PC-3 (cell line): Measurements from ENCODE around the gene NHS.

Experiments
- CTCF ChIP-seq: fragments of 300-600 bp; sonication (generic); conservative IDR thresholded peaks from 2 replicates; pipeline ENCODE4 v1.5.1; 2017; ENCODE audit warnings: antibody characterized with exemption, low read depth, mild to moderate bottlenecking, low read length
- EZH2 ChIP-seq: fragments of 300-600 bp; sonication (generic); IDR thresholded peaks from one replicate; pipeline ENCODE4 v1.6.1; 2017; ENCODE audit warnings: antibody characterized with exemption, mild to moderate bottlenecking, low read length; ENCODE audit not compliant: unreplicated experiment

- no peak for TF ChIP-seq EZH2
- TF ChIP-seq CTCF: no peak
Observed at GRCh38 chrX:17414839-17415238, 39.8 kb downstream of the NHS start.
